ENCODE results near the gene TOR4A. TPM values are rescaled to one million over a fixed set of nuclear protein-coding genes. Genes with fewer than 3 reads are reported as not detected.
A peak's percentile ranks its signal among the peaks of the same experiment; 100 is the strongest.
"Not testable (repeated sequence)": the region's sequence is repeated elsewhere in the genome, so short reads cannot be mapped to it uniquely, and the experiment has no call there.

The TOR4A gene
- total RNA-seq, 2 experiments from 2014 or later, result 8.1 to 8.2 TPM

DNA sequence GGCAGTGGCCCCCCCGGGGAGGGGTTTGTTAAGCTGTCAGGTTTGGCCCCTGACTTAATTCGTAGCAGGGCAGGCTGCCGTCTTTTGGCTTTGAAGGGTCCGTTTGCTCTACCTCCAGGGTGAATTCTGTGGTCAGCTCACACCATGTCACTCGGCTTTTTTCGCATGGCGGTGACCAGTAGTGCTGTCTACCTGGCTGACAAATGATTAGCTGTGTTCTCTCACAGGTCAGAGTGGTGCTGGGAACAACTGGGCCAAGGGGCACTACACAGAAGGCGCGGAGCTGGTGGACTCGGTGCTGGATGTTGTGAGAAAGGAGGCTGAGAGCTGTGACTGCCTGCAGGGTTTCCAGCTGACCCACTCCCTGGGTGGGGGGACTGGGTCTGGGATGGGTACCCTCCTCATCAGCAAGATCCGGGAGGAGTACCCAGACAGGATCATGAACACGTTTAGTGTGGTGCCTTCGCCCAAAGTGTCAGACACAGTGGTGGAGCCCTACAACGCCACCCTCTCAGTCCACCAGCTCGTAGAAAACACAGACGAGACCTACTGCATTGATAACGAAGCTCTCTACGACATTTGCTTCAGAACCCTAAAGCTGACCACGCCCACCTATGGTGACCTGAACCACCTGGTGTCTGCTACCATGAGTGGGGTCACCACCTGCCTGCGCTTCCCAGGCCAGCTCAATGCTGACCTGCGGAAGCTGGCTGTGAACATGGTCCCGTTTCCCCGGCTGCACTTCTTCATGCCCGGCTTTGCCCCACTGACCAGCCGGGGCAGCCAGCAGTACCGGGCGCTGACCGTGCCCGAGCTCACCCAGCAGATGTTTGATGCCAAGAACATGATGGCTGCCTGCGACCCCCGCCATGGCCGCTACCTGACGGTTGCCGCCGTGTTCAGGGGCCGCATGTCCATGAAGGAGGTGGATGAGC lies 35.0 kb upstream of the TOR4A start:
- Mint-ChIP-seq H3K27ac (peak overlapping the region; percentile 80), H3K9me3 (no peaks in the 10 kb centered on the region), H3K4me3 (peak overlapping the region; percentile 86), H3K4me1 (peaks cover 24% of the 10 kb centered on the region), H3K27me3 (no peaks in the 10 kb centered on the region), H3K36me3 (peaks cover 20% of the 10 kb centered on the region)
- DNase-seq (no peak), ATAC-seq (ENCODE audit: low read depth) (no peak)
- POLR2A ChIA-PET, result interaction anchor here (0.7 to 6.7 kb wide), 11 partner anchors 9 to 172 kb away, joined by 3 to 171 read pairs (median 4); partner anchors contain the start of genes CYSRT1, NELFB, RNF208 and SAPCD2

DNA sequence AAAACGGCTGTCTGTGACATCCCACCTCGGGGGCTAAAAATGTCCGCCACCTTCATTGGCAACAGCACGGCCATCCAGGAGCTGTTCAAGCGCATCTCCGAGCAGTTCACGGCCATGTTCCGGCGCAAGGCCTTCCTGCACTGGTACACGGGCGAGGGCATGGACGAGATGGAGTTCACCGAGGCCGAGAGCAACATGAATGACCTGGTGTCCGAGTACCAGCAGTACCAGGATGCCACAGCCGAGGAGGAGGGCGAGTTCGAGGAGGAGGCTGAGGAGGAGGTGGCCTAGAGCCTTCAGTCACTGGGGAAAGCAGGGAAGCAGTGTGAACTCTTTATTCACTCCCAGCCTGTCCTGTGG lies 34.3 kb upstream of the TOR4A start:
- H3K36me3 Mint-ChIP-seq, result peaks cover 20% of the 10 kb centered on the region
- H3K4me1 Mint-ChIP-seq, result peaks cover 23% of the 10 kb centered on the region
- not testable (repeated sequence) for H3K27ac Mint-ChIP-seq; DNase-seq; H3K27me3 Mint-ChIP-seq; H3K9me3 Mint-ChIP-seq; H3K4me3 Mint-ChIP-seq; ATAC-seq (ENCODE audit: low read depth)
- POLR2A ChIA-PET, result interaction anchor here (0.9 to 6.7 kb wide), 4 partner anchors 11 to 173 kb away, joined by 3 to 171 read pairs (median 4); partner anchors contain the start of genes NELFB, RNF208, SAPCD2 and STPG3

DNA sequence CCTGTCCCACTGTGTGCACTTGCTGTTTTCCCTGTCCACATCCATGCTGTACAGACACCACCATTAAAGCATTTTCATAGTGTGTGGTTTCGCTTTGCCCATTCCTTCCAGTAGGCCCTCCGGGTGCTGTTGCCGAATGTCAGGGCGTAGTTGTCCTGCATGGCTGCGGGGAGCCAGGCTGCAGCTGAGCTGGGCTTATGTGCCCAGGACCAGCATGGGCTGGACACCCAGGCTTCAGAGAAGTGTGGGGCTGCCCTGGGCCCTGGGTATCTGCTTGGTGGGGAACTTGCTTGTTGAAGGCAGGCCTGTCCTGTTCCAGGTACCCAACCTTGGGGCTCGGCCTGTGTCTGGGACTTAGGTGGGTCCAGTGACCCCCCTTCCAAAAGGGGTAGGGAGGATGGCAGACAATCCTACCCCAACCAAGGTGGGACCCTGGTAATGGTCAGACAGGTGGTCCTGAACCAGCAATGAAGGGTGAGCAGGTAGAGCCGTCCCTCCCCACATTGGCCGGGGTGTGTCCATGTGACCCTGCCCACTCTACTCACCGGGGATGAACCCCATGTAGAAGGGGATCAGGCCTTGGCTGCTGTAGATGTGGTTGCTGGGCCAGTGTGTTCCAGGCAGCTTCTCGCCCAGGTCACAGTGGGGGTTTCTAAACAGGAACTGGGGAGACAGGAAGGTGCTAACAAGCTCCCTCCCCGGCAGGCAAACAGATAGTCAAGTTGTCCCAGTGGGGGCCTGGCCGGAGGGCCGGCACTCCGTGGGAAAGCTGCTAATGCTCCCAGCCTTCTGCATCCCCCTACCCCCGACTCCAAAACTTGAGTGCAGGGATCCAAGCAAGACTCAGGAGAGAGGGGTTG lies 33.7 kb upstream of the TOR4A start:
- DNase-seq (no peak), ATAC-seq (ENCODE audit: low read depth) (no peak)
- Mint-ChIP-seq H3K9me3 (no peaks in the 10 kb centered on the region), H3K27me3 (no peaks in the 10 kb centered on the region), H3K4me1 (peaks cover 21% of the 10 kb centered on the region), H3K27ac (peak overlapping the region; percentile 54), H3K4me3 (no peak overlapping the region), H3K36me3 (peaks cover 20% of the 10 kb centered on the region)
- POLR2A ChIA-PET, result interaction anchor here (1.7 to 6.7 kb wide), 2 partner anchors 10 to 174 kb away, joined by 5 to 171 read pairs; partner anchors contain the start of genes NELFB, SAPCD2 and STPG3

DNA sequence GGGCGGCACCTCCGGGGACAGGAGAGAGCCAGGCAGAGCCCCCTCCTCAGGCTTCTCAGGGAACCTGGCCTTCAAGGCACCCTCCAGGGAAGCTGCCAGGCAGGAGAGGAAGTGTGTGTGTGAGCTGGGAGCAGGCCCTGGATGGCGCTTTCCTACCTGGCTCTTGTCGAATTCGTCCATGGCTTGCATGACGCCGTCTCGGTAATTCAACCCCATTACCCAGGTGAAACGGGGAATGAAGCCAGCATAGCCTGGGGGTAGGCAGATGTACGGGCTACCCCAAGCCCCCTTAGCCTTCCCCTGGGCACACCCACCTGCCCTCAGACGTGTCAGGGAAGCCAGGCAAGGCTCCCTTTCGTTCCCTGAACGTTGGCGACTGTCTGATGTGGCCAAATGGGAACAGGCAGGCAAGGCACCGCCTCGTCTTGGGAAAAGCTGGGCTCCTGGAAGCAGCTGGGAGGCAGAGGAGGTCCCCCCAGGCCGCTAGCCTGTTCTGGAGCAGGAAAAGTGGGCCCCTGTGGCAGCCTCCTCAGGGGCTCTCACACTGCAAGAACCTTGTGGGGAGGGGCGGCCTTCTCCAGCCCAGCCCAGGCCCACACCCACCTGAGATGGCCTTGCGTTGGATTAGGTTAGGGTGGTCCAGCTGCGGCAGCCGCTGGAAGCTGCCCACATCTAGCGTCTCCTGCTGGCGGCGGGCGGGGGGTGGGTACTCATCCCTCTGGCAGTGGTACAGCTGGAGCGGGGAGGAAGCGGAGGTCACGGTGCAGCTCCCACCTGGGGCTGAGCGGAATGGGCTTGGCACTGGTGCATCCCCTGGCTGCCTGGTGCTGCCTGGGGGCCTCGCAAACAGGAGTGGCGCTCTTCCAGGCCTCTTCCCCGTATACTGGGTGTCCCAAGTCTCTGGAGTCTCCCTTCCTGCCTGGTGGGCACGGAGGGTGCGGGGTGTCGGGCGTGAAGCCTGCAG lies 32.8 kb upstream of the TOR4A start:
- H3K4me1 Mint-ChIP-seq, result peaks cover 18% of the 10 kb centered on the region
- H3K27me3 Mint-ChIP-seq, result no peaks in the 10 kb centered on the region
- H3K36me3 Mint-ChIP-seq, result peaks cover 20% of the 10 kb centered on the region
- POLR2A ChIA-PET, result interaction anchor here (6.7 kb wide), 1 partner anchor 10 kb away, joined by 171 read pairs; the partner anchor contains the start of genes NELFB and STPG3
- DNase-seq, result no peak
- H3K9me3 Mint-ChIP-seq, result no peaks in the 10 kb centered on the region
- H3K4me3 Mint-ChIP-seq, result no peak overlapping the region
- peak overlapping the region; percentile 54 for H3K27ac Mint-ChIP-seq
- no peak for ATAC-seq (ENCODE audit: low read depth)

DNA sequence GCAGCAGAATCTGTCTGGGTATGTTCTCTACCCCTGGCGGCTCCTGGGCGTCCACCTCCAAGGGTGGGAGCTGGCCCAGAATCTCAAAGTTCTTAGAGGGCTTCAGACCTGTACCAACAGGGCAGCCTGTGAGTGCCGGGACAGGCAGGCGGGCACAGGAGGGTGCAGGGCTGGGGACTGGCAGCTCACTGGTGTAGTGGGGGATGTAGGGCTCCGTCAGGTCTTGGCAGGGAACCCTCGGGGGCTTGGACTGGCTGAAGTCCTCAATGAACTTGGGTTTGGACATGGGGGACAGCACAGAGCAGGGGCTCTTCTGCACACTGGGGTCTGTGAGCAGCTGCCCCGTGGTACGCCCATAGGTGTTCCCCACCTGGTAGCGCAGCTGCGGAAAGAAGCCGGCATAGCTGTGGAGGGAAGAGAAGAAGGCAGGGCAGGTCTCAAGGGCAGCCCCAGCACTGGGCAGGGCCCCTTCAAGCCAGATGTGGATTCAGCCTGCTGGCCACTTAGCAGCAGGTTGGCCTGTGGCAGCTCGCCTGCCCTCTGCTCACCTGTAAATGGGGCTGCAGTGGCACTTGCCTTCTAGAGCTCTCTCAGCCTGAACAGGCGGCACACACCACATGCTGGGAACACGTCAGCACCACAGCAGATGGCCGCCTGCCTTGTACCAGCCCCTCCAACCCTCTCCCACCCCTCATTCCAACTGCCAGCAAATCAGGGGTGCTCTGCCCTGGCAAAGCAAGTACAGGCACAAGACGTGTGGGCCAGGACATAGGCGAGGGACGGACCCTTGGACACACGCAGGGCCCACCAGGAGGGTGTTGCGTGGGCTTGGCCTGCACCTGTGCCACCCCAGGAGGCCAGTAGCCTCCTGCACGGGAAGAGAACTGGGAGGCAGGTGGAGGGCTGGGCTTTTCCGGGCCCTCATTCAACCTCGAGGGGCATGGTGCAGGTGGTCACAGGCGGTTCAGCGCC lies 31.8 kb upstream of the TOR4A start:
- peaks cover 20% of the 10 kb centered on the region for H3K36me3 Mint-ChIP-seq
- DNase-seq, result peak; percentile 36
- H3K4me1 Mint-ChIP-seq, result peaks cover 16% of the 10 kb centered on the region

DNA sequence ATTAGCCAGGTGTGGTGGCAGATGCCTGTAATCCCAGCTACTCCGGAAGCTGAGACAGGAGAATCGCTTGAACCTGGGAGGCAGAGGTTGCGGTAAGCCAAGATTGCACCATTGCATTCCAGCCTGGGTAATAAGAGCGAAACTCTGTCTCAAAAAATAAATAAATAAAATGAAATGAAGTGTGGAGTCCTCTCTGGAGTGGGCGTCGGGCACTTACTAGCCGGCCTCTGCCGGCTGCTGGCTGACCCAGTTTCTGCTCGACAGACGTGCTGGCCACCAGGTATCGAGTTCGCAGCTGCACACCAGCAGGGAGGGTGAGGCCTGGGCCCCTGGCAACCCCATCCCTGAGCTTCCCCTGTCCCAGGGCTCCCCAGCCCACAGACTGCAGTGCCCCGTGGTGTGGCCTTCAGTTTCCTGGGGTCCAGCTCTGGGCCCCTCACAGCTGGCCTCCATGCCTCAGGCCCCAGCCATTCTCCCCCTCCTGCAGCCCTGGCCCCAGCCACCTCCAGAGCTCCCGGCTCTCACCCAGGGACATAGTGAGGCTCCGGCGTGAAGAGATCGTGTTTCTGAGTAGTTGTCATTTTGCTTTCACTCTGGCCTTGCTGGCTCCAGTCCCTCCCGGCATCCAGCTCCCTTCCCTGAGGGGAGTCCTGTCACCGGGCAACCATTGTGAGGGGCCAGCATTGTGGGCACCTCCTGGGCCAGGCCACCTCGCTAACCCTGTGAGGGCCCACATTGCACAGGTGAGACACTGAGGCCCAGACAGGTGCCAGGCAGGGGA lies 30.2 kb upstream of the TOR4A start:
- no peak overlapping the region for H3K27ac Mint-ChIP-seq
- DNase-seq (no peak), ATAC-seq (ENCODE audit: low read depth) (no peak)
- POLR2A ChIA-PET, result interaction anchor here (1.2 kb wide), 1 partner anchor 21 kb away, joined by 3 read pairs; the partner anchor contains the start of gene RNF224
- peaks cover 13% of the 10 kb centered on the region for H3K36me3 Mint-ChIP-seq
- H3K9me3 Mint-ChIP-seq, result no peaks in the 10 kb centered on the region
- no peaks in the 10 kb centered on the region for H3K27me3 Mint-ChIP-seq
- H3K4me3 Mint-ChIP-seq, result no peak overlapping the region
- peaks cover 15% of the 10 kb centered on the region for H3K4me1 Mint-ChIP-seq

More for the DNA sequence above, 31.8 kb upstream of the TOR4A start:
- Mint-ChIP-seq H3K9me3 (no peaks in the 10 kb centered on the region), H3K4me3 (no peak overlapping the region), H3K27ac (no peak overlapping the region), H3K27me3 (no peaks in the 10 kb centered on the region)
- POLR2A ChIA-PET, result interaction anchor here (6.7 kb wide), 1 partner anchor 9 kb away, joined by 171 read pairs; the partner anchor contains the start of genes NELFB and STPG3
- no peak for ATAC-seq (ENCODE audit: low read depth)

DNA sequence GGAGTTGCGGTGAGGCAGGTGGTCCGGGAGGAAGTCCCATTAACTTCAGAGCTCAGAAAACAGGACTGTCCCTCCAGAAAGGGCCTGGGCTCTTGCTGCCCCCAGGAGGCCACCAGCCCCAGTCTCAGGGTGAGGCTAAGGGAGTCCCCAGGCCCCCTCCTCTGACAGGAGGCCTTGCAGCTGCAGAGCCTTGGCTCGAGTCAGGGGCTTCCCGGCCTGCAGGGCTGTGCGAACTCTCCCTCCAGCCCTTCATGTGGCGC lies 29.7 kb upstream of the TOR4A start:
- Mint-ChIP-seq H3K4me3 (no peak overlapping the region), H3K36me3 (peaks cover 8% of the 10 kb centered on the region), H3K27me3 (no peaks in the 10 kb centered on the region), H3K27ac (no peak overlapping the region), H3K4me1 (peaks cover 10% of the 10 kb centered on the region), H3K9me3 (no peaks in the 10 kb centered on the region)
- DNase-seq, result no peak
- ATAC-seq (ENCODE audit: low read depth), result no peak
- POLR2A ChIA-PET, result interaction anchor here (1.2 kb wide), 1 partner anchor 21 kb away, joined by 3 read pairs; the partner anchor contains the start of gene RNF224

DNA sequence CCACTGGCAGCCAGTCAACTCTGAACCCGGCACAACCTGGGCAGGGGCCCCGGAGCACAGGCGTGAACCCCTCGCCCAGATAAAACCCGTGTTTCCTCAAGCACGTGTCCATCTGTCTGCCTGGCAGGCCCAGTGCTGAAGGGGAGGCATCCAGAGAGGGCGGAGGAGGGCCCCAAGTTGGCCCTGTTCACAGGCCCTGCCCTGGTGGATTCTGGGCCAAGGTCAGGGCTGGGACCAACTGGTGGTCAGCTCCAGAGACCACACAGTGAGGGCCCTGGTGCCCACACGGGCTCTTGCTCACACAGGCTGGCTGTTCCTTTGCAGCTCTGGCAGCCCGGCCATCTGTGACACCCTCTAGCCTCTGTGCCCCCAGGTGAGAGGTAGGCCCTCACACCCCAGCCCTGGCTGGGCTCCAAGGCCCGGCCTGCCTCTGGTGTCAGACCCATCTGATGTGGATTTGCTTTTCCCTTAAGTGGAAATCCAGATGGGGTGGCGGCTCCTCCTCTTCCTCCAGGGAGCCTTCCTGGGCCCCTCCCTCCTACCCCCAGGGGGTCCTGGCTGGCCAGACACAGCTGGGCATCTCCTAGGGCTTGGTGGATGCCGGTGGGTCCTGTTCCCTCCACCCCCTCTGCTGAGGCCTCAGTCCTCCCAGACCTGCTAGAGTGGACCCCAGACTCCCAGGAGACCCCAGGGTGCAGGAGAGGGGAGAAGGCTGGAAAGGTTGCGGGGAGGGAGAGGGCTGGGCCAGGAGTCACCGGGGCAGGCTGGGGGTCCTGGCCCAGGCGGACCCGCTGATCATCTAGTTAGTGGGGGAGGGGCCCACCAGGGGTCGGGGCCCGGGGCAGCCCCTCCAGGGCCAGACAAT lies 27.0 kb upstream of the TOR4A start:
- ATAC-seq (ENCODE audit: low read depth), result no peak
- Mint-ChIP-seq H3K27me3 (no peaks in the 10 kb centered on the region), H3K36me3 (no peaks in the 10 kb centered on the region), H3K9me3 (no peaks in the 10 kb centered on the region), H3K27ac (no peak overlapping the region), H3K4me1 (peaks cover 5% of the 10 kb centered on the region), H3K4me3 (no peak overlapping the region)
- DNase-seq, result peak; percentile 32
- POLR2A ChIA-PET, result interaction anchor here (0.6 to 7.2 kb wide), 3 partner anchors 8 to 183 kb away, joined by 5 to 171 read pairs (median 14); partner anchors contain the start of gene TUBB4B

DNA sequence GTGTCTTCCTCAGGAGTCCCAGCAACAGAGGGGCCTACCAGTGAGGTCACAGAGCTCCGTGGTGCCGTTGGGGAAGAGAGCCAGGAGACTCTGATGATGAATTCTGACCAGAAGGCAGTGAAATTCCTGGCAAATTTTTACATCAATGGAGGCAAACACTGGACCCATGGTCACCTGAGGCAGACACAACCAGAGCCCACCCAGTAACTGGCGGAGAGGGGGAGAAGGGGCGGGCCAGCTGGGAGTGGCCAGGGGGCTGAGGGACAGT lies 26.4 kb upstream of the TOR4A start, which contains the start of gene STPG3:
Gene STPG3 (plus strand): TSS at position 93 of the 268 bp plus-strand sequence. CDS start 1 bp downstream, at position 94.
- POLR2A ChIA-PET, result interaction anchor here (7.2 kb wide), 1 partner anchor 8 kb away, joined by 171 read pairs; the partner anchor contains the start of gene TUBB4B
- ATAC-seq (ENCODE audit: low read depth), result no peak
- Mint-ChIP-seq H3K9me3 (no peaks in the 10 kb centered on the region), H3K27ac (no peak within 1 kb of the TSS), H3K36me3 (no peaks in the 10 kb centered on the region), H3K4me1 (peaks cover 5% of the 10 kb centered on the region), H3K27me3 (no peaks in the 10 kb centered on the region), H3K4me3 (no peak within 1 kb of the TSS)
- no peak for DNase-seq

DNA sequence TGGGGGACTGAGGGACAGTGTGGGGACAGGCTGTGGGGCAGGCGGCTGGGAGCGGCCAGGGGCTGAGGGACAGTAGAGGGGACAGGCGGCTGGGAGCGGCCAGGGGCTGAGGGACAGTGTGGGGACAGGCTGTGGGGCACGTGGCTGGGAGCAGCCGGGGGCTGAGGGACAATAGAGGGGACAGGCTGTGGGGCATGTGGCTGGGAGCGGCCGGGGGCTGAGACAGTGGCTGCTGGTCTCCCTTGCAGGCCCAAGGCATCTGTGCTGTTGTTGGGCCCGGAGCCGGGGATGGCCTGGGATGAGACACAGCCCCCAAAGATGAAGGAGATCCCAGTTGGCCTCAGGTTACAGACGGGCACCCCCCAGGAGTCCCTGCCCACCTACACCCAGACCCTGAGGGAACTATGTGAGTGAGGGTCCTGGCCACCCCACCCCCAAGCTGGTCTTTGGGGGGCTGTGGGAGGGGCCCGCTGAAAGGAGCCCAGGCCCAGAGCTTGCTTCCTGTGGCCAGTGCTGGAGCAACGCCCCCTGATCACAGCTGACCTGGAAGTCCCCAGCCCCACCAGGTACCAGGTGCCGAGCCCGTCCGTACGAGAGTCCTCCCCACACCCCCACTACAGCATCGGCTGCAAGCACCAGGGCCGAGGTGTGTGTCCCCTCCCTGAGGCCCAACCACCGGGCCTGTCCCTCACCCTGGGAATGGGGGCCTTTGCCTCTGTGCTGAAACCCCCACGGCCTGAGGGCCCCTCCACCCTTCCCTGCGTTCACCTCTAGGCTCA lies 25.8 kb upstream of the TOR4A start:
- H3K4me1 Mint-ChIP-seq, result peaks cover 5% of the 10 kb centered on the region
- DNase-seq (peak; percentile 31), ATAC-seq (ENCODE audit: low read depth) (no peak)
- H3K27ac Mint-ChIP-seq, result no peak overlapping the region
- H3K27me3 Mint-ChIP-seq, result no peaks in the 10 kb centered on the region
- no peak overlapping the region for H3K4me3 Mint-ChIP-seq
- H3K36me3 Mint-ChIP-seq, result no peaks in the 10 kb centered on the region
- H3K9me3 Mint-ChIP-seq, result no peaks in the 10 kb centered on the region
- POLR2A ChIA-PET, result interaction anchor here (7.2 kb wide), 1 partner anchor 9 kb away, joined by 171 read pairs; the partner anchor contains the start of gene TUBB4B

All from activated naive CD8-positive, alpha-beta T cell treated with anti-CD3 and anti-CD28 coated beads, Interleukin-2, amount 10 ng/mL, durations not matched to agents 7 days and 5 days (primary cell).